OCI-LY7 (cell line): ENCODE data around the gene FEN1.

Experiments
- EZH2phosphoT487 ChIP-seq: fragments of 200-600 bp; sonication (generic); IDR thresholded peaks from 2 replicates; pipeline ENCODE4 v1.6.1; 2018; ENCODE audit warnings: low read depth, borderline replicate concordance, mild to moderate bottlenecking, mixed run types, antibody characterized with exemption, low read length, moderate library complexity, mixed read lengths
- TF ChIP-seq, protein P1 (sequence below): fragments of 200-600 bp; sonication (generic); conservative IDR thresholded peaks from 2 replicates; pipeline ENCODE4 v1.5.1; 2014; ENCODE audit warnings: mild to moderate bottlenecking, antibody characterized with exemption, low read length, moderate library complexity, mixed read lengths

DNA sequence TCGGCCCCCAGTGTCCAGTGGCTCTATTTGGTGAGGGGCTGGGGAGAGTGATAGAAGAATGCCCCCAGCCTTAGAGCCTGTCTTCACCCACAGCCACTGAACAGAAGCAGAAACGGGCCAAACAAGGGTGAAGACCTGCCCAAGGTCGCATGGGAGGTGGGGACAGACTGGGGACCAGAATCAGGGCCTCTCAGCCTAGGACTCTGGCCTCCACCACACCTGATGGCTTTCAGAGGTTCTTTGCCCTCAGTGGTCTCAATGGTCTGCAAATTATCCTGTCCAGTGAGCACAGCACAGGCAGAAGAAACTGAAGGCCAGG, 44.8 kb upstream of the FEN1 start:
- TF ChIP-seq, protein P1, sequence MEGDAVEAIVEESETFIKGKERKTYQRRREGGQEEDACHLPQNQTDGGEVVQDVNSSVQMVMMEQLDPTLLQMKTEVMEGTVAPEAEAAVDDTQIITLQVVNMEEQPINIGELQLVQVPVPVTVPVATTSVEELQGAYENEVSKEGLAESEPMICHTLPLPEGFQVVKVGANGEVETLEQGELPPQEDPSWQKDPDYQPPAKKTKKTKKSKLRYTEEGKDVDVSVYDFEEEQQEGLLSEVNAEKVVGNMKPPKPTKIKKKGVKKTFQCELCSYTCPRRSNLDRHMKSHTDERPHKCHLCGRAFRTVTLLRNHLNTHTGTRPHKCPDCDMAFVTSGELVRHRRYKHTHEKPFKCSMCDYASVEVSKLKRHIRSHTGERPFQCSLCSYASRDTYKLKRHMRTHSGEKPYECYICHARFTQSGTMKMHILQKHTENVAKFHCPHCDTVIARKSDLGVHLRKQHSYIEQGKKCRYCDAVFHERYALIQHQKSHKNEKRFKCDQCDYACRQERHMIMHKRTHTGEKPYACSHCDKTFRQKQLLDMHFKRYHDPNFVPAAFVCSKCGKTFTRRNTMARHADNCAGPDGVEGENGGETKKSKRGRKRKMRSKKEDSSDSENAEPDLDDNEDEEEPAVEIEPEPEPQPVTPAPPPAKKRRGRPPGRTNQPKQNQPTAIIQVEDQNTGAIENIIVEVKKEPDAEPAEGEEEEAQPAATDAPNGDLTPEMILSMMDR: peak; percentile 54
- no peak for TF ChIP-seq EZH2phosphoT487
